ENCODE data around the gene NAPB.

Gene NAPB

DNA sequence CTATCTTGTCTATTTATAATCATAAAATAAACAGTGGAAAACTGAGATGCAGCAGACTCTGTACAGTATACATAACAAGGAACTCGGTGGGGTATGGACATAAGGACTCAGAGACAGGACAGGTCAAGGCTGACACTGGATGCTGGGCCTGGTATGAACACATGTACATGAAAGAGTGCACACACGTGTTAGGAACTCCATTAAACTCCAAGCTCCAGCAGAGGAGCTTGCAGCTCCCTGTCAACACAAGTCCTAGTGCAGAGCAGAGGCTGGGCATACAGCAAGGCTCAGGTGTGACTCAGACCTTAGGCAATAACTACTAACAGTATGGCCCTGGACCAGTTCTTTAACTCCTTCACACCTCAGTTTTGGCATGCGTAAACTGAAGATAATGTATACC, 17.1 kb downstream of the NAPB start:
- no peak for DNase-seq

DNA sequence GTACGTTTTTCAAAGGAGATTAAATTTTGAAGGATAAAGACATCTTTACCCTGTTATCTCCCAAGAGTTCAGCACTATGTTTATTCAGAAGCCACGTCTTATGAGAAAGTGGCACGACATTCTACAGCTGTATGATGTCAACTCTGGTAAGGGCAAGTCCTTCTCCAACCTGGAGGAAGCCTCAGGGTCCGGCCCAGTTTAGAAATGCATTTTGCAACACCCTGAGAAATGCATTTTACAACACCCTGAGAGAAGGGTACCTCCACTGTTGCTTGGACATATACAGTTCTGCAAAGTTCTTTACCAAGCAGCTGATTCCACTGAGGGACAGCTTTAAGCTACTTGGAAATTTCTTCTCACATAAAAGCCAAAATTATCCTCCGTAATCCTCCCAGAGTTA, 17.5 kb downstream of the NAPB start:
- DNase-seq: no peak

DNA sequence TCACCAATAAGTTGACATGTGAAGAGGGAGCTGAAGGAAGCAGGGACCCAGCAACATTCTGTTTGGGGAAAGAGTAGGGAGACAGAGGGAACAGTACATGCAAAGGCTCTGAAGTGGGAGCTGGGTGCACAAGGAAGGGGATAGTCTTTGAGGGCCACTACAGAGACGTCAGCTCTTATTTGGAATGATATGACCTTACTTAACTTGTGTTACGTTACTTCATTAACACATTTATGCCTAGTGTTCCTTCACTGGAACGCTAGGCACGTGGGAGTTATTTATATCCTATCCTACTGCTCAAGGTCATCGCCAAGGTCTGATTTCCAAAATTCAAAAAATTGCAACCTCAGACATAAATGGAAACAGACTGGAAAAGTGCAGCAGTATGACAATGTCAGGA, 20.2 kb downstream of the NAPB start:
- no peak for DNase-seq

DNA sequence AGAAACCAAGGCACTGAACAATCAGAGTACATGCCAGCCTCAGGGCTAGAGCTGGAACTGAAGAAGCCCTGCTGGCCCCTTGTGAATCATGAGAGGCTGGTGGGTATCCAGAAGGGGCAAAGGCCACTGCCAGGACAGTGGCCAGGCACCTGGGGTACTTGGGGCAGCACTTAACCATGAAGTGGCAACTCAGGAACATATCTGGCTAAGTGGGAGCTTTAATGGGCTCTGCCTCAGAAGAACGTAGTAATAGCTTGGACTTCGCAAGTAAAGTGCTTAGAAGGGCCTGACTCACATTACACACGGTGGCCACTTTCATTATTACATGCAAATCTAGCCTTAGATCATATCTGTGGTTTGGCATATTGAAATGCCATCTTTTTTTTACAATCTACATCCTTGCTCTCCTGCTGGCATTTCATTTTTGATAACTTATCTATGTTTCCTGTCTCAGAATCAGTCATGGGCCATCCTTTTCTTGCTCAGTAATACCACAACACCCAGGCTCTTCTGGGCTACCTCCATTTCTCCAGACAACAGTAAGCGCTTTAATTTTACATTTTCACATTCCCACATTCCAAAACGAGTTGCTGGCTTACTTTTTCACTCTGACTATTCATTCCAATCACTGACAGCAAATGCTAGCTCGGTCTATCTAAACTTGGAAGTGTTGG, 21.6 kb downstream of the NAPB start:
- no peak for DNase-seq

DNA sequence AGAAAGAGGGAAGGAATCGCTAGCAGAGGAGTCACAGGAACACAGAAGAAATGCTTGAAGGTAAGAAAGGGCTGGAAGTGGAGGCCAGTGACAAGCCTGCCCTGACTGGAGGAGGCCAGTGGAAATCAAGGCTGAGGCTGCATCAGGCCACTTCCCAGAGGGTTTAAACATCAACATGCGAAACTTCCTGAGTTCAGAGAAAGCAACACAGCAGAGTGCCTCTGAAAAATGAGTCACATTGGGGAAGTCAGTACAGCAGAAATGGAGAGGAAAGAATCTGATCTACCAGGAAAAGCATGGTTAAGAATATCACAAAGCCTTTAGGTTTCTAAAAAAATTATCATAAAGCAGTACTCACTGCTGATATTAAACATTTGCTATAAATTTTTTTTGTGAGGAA, 23.3 kb downstream of the NAPB start:
- DNase-seq: no peak

DNA sequence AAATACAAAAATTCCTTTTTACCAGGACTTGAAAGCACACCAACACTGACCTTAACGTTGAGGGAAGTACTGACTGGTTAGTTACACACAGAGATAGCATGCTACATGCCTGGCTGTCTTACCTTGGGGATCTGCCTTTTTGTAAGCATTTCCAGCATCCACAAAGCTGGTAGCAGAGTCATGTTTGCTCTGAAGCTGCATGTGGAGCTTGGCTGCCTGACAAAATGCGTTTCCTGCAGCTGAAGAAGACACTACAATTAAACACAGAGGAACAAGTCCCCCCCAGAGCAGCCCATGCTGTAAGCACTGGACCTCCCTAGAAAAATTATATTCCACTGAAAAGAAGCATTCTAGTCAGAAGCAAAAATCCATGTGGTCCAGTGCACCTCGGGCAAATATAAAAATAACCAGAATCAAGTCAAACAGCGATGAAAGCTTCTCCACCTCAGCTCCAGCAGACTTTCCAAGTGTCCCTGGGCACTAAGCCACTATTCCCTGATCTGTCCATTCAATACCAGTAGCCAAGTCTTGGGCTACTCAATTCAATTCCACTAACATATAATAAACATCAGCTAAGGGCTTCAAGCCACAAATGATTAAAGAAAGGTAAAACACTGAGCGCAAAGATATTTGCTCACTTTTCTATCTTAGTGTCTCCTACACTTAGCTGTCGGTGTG, 24.2 kb downstream of the NAPB start:
- no peak for DNase-seq

DNA sequence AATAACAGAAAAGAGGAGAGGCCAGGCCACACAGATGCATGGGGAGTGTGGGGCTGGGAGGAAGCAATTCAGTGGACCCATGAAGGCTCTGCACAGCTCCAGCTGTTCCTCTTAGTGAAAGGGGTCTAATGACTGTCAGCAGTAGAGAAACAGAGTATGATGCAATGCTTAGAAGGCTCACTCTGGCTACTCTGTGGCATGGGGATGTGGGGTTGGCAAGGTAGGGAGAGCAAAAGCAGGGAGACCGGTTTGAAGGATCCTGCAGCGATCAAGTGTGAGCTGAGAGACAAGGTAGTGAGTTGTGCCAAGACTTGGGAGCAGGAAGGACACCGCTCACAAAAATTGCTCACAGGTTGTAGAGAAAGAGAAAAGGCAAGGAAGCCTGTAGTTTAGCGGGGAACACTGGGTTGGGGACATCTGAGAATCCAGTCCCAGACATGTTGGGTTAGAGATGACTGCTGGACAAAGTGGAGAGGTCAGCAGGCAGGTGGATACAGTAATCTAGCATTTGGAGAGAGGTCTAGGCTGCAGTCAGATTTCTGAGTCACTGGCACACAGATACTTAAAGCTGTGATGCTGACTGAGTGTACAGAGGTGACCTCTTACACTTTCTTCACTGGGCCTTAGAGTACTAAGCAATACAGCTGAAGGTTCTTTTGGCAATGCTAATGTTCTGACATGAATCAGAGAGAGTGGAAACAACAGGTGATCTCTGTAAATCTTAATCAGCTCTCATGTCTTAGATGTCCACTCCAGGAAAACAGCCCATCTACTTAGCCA, 27.1 kb downstream of the NAPB start:
- no peak for DNase-seq

DNA sequence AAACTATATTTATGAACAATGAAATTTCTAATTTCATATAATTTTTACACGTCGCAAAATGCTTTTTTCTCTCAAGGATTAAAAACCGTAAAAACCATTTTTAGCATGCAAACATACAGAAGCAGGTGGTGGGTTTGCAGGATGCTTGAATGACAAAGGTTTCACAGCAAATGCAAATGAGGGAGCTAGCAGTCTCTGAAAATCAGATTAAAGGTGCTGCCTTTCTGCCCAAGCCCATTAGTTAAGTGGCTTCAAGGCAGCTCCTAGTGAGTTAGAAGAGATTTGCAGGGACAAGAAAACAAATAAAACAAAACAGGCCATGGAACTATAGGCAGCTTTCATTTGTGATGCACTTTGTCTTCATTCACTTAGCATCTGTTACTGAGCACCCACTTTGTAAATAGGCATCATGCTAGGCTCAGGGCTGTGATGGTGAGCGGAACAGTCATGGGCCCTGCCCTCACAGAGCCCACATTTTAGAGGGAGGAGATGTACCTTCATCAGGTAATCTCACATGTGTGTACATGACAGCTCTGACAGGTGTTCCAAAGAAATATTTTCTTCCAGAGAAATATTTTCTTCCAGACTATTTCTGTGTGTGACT, 29.5 kb downstream of the NAPB start:
- no peak for DNase-seq

DNA sequence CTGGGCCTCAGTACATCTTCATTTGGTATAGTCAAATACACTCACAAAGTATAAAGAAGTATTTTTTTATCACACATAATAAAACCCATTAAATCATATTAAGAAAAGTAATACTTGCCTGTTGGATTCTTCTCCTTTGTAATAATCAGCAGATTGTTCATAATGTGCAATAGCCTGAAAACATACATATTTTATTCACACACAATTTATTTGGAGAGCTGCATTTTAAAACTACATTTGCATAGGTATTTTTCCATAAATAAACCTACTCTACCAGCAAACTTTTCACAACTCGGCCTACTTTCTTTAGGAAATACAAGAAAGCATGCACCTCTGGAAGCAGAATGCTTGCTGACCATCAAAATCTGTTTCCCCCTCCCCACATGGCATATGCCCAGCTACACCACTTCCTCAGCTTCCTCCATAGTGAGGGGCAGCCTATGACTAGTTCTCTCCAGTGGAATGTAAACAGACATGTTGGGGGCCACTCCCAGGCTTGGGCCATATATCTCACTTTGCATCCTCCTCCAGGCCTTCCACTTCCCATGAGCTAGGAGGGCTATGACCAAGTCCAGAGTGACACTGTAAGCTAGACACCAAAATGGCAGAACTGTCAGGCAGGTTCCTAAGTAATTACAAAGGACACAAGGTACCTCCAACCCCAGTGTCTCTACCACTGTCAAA, 31.1 kb downstream of the NAPB start:
- no peak for DNase-seq

DNA sequence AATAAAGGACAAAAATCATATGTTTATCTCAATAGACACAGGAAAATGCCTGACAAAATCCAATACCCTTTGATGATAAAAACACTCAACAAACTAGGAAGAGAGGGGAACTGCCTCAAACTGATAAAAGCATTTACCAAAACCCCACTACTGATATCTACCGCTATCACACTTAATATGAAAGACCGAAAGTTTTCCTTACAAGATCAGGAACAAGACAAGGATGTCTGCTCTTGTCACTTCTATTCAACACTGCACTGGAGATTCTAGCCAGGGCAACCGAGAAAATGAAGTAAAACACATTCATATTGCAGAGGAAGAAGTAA, 34.2 kb downstream of the NAPB start:
- DNase-seq: no peak

DNA sequence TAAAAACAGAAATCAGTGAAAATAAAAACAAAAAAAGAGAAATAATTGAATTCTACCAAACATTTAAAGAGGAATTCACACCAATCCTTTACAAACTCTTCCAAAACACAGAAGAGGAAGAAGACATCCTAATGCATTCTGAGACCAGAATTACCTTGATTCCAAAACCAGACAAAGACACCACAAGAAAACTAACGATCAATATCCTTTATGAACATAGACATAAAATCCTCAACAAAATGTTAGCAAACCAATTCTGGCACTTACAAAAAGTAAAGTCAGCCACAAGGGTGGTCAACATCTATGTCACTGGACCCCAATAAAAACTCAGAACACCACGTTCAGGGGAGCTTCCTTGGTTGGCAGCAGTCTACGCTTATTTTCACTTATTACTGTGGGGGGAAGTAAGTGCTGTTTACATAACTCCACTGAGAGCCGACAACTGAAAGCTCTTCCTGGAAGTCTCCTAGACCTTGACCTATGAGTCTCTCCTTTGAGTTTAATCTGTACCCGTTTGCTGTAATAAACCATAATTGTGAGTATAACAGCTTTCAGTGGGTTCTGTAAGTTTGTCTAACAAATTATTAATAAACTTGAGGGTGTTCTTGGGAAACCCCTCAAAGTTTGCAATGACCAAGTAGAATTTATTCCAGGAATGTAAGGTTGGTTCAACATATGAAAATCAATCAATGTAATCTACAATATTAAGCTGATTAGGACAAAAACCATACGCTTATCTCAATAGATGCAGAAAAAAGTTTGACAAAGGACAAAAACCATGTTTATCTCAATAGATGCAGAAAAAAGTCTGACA, 34.8 kb downstream of the NAPB start:
- no peak for DNase-seq

DNA sequence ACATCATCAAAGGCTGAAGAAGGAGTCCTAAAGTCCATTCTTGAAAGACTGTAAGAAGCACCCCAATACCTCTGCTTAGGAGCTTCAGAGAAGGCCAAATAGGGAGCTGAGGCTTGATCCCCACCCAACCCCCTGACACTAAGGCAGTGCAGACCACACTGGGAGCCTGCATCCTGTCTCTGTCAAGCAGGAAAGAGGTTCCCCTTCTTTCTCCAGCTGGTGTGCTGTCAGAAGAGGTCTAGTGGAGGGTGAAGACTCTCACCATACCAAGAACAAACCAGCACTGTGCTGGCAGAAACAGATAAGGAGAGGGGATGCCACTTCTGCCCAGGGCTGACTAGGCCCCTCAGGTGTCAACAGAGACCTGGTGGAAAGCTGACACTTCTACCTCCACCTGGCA, 39.4 kb downstream of the NAPB start:
- DNase-seq: no peak

DNA sequence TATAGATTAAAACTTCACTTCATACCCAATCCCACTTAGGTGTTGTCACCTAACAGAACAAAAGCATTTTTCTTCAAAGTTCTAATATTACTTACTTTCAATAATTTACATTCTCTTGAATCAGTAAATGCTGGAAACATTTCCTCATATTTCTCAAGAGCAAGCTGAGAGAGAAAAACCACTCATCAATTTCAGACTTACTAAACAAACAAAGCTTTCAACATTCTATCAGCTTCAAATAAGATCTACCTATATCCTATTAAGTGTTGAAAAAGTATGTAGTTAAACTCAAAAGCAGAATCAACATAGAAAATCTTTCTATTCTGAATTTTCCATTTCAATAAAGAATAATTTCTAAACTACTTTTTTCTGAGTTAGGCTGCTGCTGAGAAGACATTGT, 41.5 kb downstream of the NAPB start:
- DNase-seq: no peak

DNA sequence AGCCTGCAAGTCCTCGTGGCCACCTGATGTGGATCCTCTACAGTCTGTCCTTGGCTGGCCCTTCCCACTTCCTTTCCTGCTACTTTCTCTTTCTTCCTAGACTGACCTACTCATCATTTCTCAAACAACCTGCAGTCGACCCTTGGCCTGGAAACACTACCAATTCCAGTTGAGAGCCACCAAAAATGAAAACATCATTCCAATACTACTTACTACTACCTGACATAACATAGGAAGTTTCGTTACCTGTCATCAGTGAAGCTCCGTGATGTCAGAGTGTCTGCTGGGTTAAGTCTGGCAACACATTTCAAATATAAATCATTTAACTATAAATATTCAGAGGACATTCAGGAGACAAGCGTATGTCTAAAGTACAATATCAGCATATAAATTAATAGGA, 45.5 kb downstream of the NAPB start:
- no peak for DNase-seq

DNA sequence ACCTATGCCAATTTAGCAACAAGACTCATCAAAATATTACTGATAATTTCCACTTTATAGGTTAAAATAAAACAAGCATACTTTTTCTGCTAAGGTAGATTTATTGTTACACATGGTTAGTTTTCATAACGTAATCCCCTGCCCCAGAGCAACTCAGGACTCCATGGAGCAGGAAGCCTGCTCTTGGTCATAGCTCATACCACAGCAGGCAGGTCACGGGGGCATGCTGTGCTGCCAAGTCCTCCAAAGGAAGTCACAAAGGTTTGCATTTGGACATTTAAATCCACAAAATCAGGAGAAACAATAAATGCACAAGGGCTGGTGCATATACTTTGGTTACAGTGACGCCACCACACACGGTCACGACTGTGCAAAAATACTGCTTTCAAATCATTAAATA, 46.8 kb downstream of the NAPB start:
- DNase-seq: no peak

DNA sequence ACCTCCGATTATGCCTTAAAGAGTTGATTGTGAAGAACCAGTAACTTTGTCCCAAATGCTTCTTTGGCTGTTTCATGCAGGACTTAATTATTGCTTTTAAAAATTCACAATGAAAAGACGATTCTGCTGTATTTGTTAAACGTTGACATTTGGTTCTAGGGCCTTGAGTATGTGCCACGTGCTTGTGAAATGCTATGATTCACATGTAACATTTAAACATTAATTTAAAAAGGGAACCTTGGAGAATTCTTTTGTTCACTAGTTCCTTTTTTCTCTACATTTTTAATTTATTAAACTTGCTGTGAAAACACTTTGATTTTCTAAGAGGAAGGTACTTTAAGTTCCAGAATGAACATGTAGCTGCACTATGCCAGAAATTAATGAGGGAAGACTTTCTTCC, 49.8 kb downstream of the NAPB start:
- no peak for DNase-seq

DNA sequence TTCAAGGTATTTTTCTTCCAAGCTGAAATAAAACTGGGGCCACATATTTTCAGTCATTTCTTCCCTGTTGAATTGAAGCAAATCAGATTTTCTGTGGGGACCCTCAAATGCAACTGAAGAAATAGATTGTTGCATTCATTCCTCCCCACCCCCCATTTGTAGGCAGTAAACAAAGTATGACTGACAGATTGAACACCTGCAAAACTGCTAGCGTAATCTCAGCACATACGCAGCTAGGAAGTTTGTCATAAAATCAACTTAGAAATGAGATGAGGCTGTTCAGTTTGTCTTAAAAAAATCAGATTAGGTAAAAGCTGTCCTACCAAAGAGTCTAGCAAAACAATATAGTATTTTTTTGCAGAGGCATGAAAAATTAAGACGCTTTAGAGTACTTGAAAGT, 50.4 kb downstream of the NAPB start:
- DNase-seq: no peak

DNA sequence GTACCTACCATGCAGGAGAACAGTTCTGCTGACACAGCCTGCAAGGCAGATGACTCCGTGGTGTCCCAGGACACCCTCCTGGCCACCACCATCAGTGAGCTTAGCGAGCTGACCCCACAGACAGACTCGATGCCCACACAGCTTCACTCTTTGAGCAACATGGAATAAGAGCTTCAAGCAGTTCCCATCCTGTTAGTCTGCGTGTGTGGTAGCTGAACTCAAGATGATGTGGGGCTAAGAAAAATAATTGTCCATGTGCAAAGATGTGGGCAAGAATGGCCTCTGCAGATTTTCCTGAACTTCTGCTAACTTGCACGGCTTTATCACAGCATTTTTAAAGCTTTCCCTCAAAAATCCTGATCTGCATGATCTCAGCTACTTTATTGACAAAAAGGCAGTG, 51.0 kb downstream of the NAPB start:
- DNase-seq: no peak

DNA sequence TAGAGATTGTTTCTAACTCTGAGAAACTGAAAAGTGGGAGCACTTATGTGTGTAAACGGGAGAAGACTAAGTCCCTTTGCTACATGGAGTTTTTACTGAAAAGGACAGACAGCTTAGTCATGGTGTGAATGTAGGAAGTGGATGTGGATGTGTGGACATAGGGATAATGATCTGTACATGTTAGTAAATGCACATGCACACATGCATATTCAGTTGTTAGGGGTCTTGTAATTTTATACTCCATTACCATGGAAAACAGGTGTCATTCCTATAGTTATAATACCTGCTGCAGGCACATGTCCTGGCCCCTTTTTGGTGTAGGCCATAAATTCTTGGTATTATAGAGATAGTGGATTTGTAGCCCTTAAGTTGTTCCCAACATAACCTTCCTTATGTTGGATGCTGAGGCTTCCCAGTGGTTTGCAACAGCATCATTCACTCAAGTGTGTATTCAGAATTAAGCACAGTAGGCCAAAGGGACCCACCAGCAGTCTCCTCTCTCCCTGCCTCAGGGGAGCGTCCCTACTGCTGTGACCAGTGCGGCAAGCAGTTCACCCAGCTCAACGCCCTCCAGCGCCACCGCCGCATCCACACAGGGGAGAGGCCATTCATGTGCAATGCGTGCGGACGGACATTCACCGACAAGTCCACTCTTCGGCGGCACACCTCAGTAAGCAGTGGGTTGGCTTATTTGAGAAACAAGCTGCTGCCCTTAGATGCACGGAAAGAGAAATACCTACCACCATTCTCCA, 52.0 kb downstream of the NAPB start:
- no peak for DNase-seq

DNA sequence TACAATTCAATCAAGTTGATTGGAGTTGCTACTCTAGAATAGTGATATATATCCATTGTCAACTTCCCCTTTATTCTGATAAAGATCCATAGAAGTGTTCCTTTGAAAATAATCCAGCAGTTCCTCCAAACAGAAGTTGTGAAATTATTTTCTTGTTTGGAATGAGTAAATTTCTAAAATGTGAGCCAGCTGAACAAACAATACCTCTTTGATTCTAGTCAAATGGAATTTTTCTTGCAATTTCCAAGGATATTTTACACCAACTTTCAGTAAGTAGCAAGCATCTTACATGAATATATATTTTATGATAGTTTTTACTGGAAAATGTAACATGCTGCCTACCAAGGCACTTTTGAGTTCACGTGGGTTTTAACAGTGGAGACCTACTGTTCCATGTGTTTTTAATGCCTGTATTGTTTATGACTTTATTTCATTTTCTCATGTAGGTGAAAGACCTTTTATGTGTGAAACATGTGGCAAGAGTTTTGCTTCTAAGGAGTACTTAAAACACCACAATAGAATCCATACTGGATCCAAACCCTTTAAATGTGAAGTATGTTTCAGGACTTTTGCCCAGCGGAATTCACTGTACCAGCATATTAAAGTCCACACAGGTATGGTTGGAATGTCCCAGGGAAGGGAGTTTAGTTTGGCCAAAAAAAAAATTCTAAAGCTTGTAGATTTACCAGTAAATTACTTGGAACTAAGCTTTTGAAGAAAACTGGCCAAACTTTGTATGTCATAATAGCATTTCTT, 52.8 kb downstream of the NAPB start:
- no peak for DNase-seq

DNA sequence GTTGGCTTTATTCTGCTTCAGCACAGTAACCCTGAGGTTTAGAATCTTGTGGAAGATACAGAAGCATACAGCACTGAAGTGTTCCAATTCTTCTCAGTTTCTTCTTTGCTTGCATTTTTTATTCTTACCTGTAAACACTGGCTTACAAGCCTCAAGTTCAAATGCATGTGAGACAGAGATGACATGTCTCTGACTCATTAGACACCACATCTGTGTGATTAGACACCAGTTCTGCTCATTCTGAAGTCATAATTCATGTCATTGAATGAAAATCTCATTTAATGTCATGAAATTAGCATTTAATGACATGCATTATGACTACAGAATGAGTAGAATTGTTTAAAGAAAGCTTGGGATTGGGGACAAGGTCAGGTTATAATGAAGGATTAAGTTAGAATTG, 53.5 kb downstream of the NAPB start:
- no peak for DNase-seq

Data from stimulated activated CD8-positive, alpha-beta memory T cell treated with anti-CD3 and anti-CD28 coated beads, Interleukin-4, amount 100 ng/mL, for 48 hours (primary cell).